ENCODE data around the gene ING3. TPM values are rescaled to one million over a fixed set of nuclear protein-coding genes. Genes with fewer than 3 reads are reported as not detected.

Gene ING3
- total RNA-seq, 1 experiment from 2014 or later = 9.1 TPM

DNA sequence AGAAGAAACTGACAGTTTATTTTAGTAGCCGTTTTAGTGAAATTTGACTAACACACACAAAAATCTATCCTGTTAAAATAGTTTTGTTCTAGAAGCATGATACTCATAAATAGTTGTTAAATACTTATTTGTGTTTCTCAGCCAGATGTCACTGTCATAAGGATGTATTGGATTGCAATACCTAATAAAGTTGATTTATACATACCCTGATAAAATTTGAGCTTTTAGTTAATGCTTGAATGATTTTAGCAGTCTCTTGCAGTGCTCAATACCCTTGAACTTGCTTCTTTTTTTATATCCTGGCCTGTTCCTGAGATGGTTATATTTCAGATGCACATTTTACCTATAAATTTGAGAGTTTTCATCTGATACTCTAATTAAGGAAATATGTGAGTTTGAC lies 10.1 kb downstream of the ING3 start:
- in situ Hi-C loops (cut with HindIII; ENCODE audit: low pct_unique_long_range_greater_than_20kb, low sequenced_read_pairs) = no loop called here
- Histone ChIP-seq H3K9me3 (ENCODE audit: control insufficient read depth, insufficient read depth, low read depth, low read length) (no peaks in the 10 kb centered on the region), H3K27me3 (ENCODE audit: control insufficient read depth, insufficient read depth, low read length) (no peaks in the 10 kb centered on the region), H3K4me1 (ENCODE audit: control insufficient read depth, insufficient read depth, low read length) (no peaks in the 10 kb centered on the region), H3K27ac (ENCODE audit: low read length) (no peak overlapping the region), H3K4me3 (ENCODE audit: low read depth in 2 of 2, low read length in 2 of 2) (no peak overlapping the region), H3K36me3 (ENCODE audit: control insufficient read depth, insufficient read depth, low read length) (peaks cover 7% of the 10 kb centered on the region; the same call in 1 of the 2 replicates)
- intact Hi-C loops (cut with micrococcal nuclease; ENCODE audit: unreplicated experiment) = no loop called here
- DNase-seq (ENCODE audit: low read depth, low spot score) = no peak
- TF ChIP-seq, protein P1, sequence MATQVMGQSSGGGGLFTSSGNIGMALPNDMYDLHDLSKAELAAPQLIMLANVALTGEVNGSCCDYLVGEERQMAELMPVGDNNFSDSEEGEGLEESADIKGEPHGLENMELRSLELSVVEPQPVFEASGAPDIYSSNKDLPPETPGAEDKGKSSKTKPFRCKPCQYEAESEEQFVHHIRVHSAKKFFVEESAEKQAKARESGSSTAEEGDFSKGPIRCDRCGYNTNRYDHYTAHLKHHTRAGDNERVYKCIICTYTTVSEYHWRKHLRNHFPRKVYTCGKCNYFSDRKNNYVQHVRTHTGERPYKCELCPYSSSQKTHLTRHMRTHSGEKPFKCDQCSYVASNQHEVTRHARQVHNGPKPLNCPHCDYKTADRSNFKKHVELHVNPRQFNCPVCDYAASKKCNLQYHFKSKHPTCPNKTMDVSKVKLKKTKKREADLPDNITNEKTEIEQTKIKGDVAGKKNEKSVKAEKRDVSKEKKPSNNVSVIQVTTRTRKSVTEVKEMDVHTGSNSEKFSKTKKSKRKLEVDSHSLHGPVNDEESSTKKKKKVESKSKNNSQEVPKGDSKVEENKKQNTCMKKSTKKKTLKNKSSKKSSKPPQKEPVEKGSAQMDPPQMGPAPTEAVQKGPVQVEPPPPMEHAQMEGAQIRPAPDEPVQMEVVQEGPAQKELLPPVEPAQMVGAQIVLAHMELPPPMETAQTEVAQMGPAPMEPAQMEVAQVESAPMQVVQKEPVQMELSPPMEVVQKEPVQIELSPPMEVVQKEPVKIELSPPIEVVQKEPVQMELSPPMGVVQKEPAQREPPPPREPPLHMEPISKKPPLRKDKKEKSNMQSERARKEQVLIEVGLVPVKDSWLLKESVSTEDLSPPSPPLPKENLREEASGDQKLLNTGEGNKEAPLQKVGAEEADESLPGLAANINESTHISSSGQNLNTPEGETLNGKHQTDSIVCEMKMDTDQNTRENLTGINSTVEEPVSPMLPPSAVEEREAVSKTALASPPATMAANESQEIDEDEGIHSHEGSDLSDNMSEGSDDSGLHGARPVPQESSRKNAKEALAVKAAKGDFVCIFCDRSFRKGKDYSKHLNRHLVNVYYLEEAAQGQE (IDR thresholded peaks at IDR 0.05; ENCODE audit: insufficient read depth in 1 of 2, low read depth in 2 of 2, low read length in 1 of 2) = no peak
- TF ChIP-seq TCF7L2 (IDR thresholded peaks at IDR 0.05; ENCODE audit: low read depth, low read length) (no peak), POLR2AphosphoS5 (IDR thresholded peaks at IDR 0.05; ENCODE audit: low read depth, low read length) (no peak), SIN3A (IDR thresholded peaks at IDR 0.05; ENCODE audit: borderline replicate concordance, insufficient read depth, low read depth, low read length) (no peak)
- TF ChIP-seq, protein P2, sequence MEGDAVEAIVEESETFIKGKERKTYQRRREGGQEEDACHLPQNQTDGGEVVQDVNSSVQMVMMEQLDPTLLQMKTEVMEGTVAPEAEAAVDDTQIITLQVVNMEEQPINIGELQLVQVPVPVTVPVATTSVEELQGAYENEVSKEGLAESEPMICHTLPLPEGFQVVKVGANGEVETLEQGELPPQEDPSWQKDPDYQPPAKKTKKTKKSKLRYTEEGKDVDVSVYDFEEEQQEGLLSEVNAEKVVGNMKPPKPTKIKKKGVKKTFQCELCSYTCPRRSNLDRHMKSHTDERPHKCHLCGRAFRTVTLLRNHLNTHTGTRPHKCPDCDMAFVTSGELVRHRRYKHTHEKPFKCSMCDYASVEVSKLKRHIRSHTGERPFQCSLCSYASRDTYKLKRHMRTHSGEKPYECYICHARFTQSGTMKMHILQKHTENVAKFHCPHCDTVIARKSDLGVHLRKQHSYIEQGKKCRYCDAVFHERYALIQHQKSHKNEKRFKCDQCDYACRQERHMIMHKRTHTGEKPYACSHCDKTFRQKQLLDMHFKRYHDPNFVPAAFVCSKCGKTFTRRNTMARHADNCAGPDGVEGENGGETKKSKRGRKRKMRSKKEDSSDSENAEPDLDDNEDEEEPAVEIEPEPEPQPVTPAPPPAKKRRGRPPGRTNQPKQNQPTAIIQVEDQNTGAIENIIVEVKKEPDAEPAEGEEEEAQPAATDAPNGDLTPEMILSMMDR (IDR thresholded peaks at IDR 0.05) = no peak
- no peak for ATAC-seq
- POLR2A ChIA-PET = no interaction called here
- CTCF ChIA-PET = no interaction called here
- no TSS peak for BruUV-seq (replicated peaks)

DNA sequence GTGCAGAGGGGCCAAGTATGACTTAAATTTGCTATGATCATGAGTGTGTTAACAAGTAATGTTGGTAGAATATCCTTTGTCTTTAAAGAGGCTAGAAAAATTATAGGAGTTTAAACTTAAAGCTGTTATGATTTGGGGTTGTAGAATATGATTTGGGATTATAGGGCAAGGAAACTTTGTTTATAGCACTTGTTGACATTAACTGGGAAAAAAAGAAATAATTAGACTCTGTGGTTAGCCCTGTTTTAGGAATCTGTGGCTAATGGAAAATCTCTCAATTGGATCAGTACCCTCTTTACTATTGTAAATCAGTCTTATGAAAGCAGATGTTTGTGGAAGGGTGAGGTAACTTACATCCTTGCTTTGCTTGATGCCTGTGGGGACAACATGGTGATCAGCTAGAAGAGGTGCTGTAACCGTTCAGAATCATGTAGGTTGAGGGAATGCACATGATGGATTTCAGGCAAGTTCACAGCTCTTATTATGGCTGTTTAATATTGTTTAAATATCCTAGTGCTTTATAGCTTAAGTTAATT lies 11.1 kb downstream of the ING3 start:
- no peaks in the 10 kb centered on the region for H3K27me3 ChIP-seq (ENCODE audit: control insufficient read depth, insufficient read depth, low read length)
- ChIA-PET POLR2A (no interaction called here), CTCF (interaction anchor here (0.5 kb wide), 1 partner anchor 166 kb away, joined by 3 read pairs; no protein-coding TSS in a partner anchor)
- H3K36me3 ChIP-seq (ENCODE audit: control insufficient read depth, insufficient read depth, low read length) = peaks cover 3% of the 10 kb centered on the region; the same call in 1 of the 2 replicates
- BruUV-seq (replicated peaks) = no TSS peak
- in situ Hi-C loops (cut with HindIII; ENCODE audit: low pct_unique_long_range_greater_than_20kb, low sequenced_read_pairs) (no loop called here), intact Hi-C loops (cut with micrococcal nuclease; ENCODE audit: unreplicated experiment) (no loop called here)
- no peaks in the 10 kb centered on the region for H3K9me3 ChIP-seq (ENCODE audit: control insufficient read depth, insufficient read depth, low read depth, low read length)
- TF ChIP-seq SIN3A (IDR thresholded peaks at IDR 0.05; ENCODE audit: borderline replicate concordance, insufficient read depth, low read depth, low read length) (no peak), TCF7L2 (IDR thresholded peaks at IDR 0.05; ENCODE audit: low read depth, low read length) (no peak), POLR2AphosphoS5 (IDR thresholded peaks at IDR 0.05; ENCODE audit: low read depth, low read length) (no peak)
- TF ChIP-seq, protein P2 (IDR thresholded peaks at IDR 0.05) = no peak
- TF ChIP-seq, protein P1 (IDR thresholded peaks at IDR 0.05; ENCODE audit: insufficient read depth in 1 of 2, low read depth in 2 of 2, low read length in 1 of 2) = no peak
- H3K27ac ChIP-seq (ENCODE audit: low read length) = no peak overlapping the region
- DNase-seq (ENCODE audit: low read depth, low spot score) (no peak), ATAC-seq (no peak)
- H3K4me1 ChIP-seq (ENCODE audit: control insufficient read depth, insufficient read depth, low read length) = no peaks in the 10 kb centered on the region
- H3K4me3 ChIP-seq (ENCODE audit: low read depth in 2 of 2, low read length in 2 of 2) = no peak overlapping the region

Data from Panc1 (cell line).